Neural cell (in vitro differentiated cells): ENCODE data around the gene CCDC80. TPM values are rescaled to one million over a fixed set of nuclear protein-coding genes. Genes with fewer than 3 reads are reported as not detected.

Experiments
- H2AFZ ChIP-seq: fragments of 200-600, 300-800 bp; sonication (generic), shearing (Covaris generic); 2 replicates; pipeline ENCODE4 v1.6.0; 2014; ENCODE audit warnings: low read depth, mild to moderate bottlenecking, antibody characterized with exemption, low read length, moderate library complexity
- H3F3A ChIP-seq: fragments of 200-600 bp; shearing (Covaris generic); 2 replicates; pipeline ENCODE4 v1.6.1; 2016; ENCODE audit warnings: mild to moderate bottlenecking, moderate library complexity, mixed read lengths, antibody characterized with exemption, low read length; ENCODE audit not compliant: insufficient read depth, poor library complexity, severe bottlenecking
- H3K27ac ChIP-seq: fragments of 200-600, 300-800 bp; sonication (generic), shearing (Covaris generic); 2 replicates; pipeline ENCODE4 v1.5.1; 2014; ENCODE audit warnings: mild to moderate bottlenecking, low read length, moderate library complexity
- H3K27me3 ChIP-seq: fragments of 300-800, 200-600 bp; sonication (generic), shearing (Covaris generic); 2 replicates; pipeline ENCODE4 v1.6.0; 2014; ENCODE audit warnings: mild to moderate bottlenecking, low read depth, low read length, moderate library complexity; ENCODE audit not compliant: insufficient read depth
- H3K36me3 ChIP-seq: fragments of 300-800, 200-600 bp; sonication (generic), shearing (Covaris generic); 2 replicates; pipeline ENCODE4 v1.5.1; 2014; ENCODE audit warnings: mild to moderate bottlenecking, antibody characterized with exemption, low read length, moderate library complexity; ENCODE audit not compliant: insufficient read depth
- H3K4me2 ChIP-seq: fragments of 300-800, 200-600 bp; sonication (generic), shearing (Covaris generic); 2 replicates; pipeline ENCODE4 v1.6.0; 2014; ENCODE audit warnings: mild to moderate bottlenecking, low read length
- H3K4me3 ChIP-seq: fragments of 300-800, 200-600 bp; sonication (generic), shearing (Covaris generic); 2 replicates; pipeline ENCODE4 v1.5.1; 2014; ENCODE audit warnings: mild to moderate bottlenecking, low read length, moderate library complexity
- H3K79me2 ChIP-seq: fragments of 200-600 bp; shearing (Covaris generic); replicated peaks from 2 replicates; pipeline ENCODE4 v1.6.0; 2014; ENCODE audit warnings: mild to moderate bottlenecking, low read length, moderate library complexity; ENCODE audit not compliant: insufficient read depth
- H3K9ac ChIP-seq: fragments of 300-800, 200-600 bp; sonication (generic), shearing (Covaris generic); 2 replicates; pipeline ENCODE4 v1.6.1; 2016; ENCODE audit warnings: mild to moderate bottlenecking, low read length, mixed read lengths
- H3K9me2 ChIP-seq: fragments of 200-600 bp; shearing (Covaris generic); 2 replicates; pipeline ENCODE4 v1.6.1; 2016; ENCODE audit warnings: mild to moderate bottlenecking, low read length, mixed read lengths; ENCODE audit not compliant: insufficient read depth
- H3K9me3 ChIP-seq: fragments of 200-600, 300-800 bp; sonication (generic), shearing (Covaris generic); 2 replicates; pipeline ENCODE4 v1.6.1; 2016; ENCODE audit warnings: mild to moderate bottlenecking, mixed run types, low read length, moderate library complexity, mixed read lengths
- H4K20me1 ChIP-seq: fragments of 200-600 bp; shearing (Covaris generic); 2 replicates; pipeline ENCODE4 v1.6.1; 2016; ENCODE audit warnings: mild to moderate bottlenecking, mixed run types; ENCODE audit not compliant: insufficient read depth
- CTCF ChIP-seq: fragments of 450-650 bp; IDR thresholded peaks from 2 replicates; pipeline ENCODE4 v1.5.1; 2014; ENCODE audit warnings: antibody characterized with exemption, mild to moderate bottlenecking, moderate library complexity; ENCODE audit not compliant: poor library complexity, severe bottlenecking
- EP300 ChIP-seq: fragments of 450-650 bp; conservative IDR thresholded peaks from 2 replicates; pipeline ENCODE4 v1.6.1; 2014; ENCODE audit warnings: antibody characterized with exemption, mild to moderate bottlenecking, moderate library complexity; ENCODE audit not compliant: poor library complexity, severe bottlenecking
- EZH2 ChIP-seq: fragments of 200-600, 300-800 bp; shearing (Covaris generic), sonication (generic); IDR thresholded peaks from 2 replicates; pipeline ENCODE4 v1.6.1; 2014; ENCODE audit warnings: antibody characterized with exemption, low read length, borderline replicate concordance, mild to moderate bottlenecking; ENCODE audit not compliant: insufficient read depth, poor library complexity, severe bottlenecking
- MXI1 ChIP-seq: fragments of 450-650 bp; conservative IDR thresholded peaks from 2 replicates; pipeline ENCODE4 v1.6.1; 2014; ENCODE audit warnings: antibody characterized with exemption, mild to moderate bottlenecking; ENCODE audit not compliant: poor library complexity, severe bottlenecking
- POLR2AphosphoS5 ChIP-seq: IDR thresholded peaks from 2 replicates; pipeline ENCODE4 v1.6.1; 2012
- RAD21 ChIP-seq: fragments of 450-650 bp; conservative IDR thresholded peaks from 2 replicates; pipeline ENCODE4 v1.6.1; 2014; ENCODE audit warnings: antibody characterized with exemption, mild to moderate bottlenecking, moderate library complexity
- REST ChIP-seq: IDR thresholded peaks from 2 replicates; pipeline ENCODE4 v1.6.1; 2012; ENCODE audit warnings: borderline replicate concordance
- SMC3 ChIP-seq: fragments of 450-650 bp; conservative IDR thresholded peaks from 2 replicates; pipeline ENCODE4 v1.6.1; 2014; ENCODE audit warnings: antibody characterized with exemption, mild to moderate bottlenecking, moderate library complexity; ENCODE audit not compliant: poor library complexity
- TAF1 ChIP-seq: IDR thresholded peaks from 2 replicates; pipeline ENCODE4 v1.6.1; 2012; ENCODE audit warnings: low read depth
- polyA plus RNA-seq: library from polyadenylated mRNA; depleted of rRNA; stranded (reverse); fragments of >200 nt; gene quantifications from 2 replicates; pipeline ENCODE4 v1.2.3, GENCODE V29; 2014

Gene CCDC80
- polyA plus RNA-seq, 1 donor from 2014 or later: 0.14 TPM

DNA sequence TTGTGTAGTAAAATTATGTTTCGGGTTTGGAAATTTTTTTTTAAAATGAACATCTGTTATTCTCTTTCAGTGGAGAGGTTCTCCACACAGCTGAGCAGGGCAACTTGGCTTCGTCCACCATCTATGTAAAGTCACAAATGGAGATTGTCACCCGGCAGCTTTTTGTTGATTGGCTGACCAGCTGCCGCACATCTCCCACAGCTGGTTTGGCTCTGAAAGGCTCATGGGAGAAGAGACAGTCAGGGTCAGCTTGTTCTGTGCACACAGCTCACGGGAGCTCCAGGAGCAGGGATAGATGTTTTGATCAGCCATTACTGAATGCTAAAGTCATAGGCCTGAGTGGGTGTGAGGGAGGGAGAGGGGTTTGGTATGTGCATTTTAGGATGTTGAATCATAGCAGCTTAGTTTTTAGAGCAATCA, 12.9 kb upstream of the CCDC80 start:
- no peaks in the 10 kb centered on the region for H3K79me2 ChIP-seq
- H3K27ac ChIP-seq: no peak overlapping the region
- H3F3A ChIP-seq: no peaks in the 10 kb centered on the region
- TF ChIP-seq SMC3 (no peak), MXI1 (no peak), TAF1 (no peak), CTCF (no peak), EP300 (no peak), EZH2 (no peak), POLR2AphosphoS5 (no peak), REST (no peak), RAD21 (no peak)
- H3K36me3 ChIP-seq: no peaks in the 10 kb centered on the region
- no peak overlapping the region for H3K9ac ChIP-seq
- H3K27me3 ChIP-seq: no peaks in the 10 kb centered on the region
- no peaks in the 10 kb centered on the region for H3K9me3 ChIP-seq
- H3K9me2 ChIP-seq: no peaks in the 10 kb centered on the region
- no peak overlapping the region for H2AFZ ChIP-seq
- H3K4me3 ChIP-seq: no peak overlapping the region
- no peaks in the 10 kb centered on the region for H4K20me1 ChIP-seq
- no peak overlapping the region for H3K4me2 ChIP-seq

DNA sequence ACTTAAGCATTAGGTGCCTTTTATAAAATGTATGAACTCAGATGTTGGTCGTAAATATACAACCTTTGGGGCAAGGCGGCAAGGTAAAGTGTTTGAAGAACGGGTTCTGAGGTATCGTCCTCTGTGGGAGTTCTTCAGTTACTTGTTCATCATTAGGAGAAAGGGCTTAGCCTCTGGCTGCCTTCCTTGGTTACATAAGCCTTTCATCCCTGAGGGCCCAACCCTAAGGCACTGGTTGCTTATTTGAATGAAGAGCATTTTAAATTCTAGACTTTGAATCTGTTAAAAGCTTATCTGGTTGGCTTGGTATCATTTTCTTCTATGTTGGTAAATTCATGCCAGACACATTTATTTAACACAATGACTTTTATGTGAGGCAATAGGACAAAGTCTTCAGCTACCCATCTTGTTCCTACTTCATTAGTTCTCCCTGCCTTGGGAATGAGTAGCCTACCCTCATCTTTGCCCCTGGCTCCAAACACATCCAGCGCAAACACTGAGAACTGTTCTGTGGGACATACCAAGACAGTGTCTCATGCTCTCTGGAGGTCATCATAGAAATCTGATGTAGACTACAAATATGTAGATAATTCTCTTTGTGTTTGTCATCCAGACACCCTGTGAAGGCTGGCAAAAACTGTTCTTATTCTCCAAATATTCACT, 12.4 kb upstream of the CCDC80 start:
- Histone ChIP-seq H3K4me2 (no peak overlapping the region), H3F3A (no peaks in the 10 kb centered on the region), H3K9me3 (no peaks in the 10 kb centered on the region), H3K9me2 (no peaks in the 10 kb centered on the region), H4K20me1 (no peaks in the 10 kb centered on the region), H3K4me3 (no peak overlapping the region), H3K27ac (no peak overlapping the region), H3K9ac (no peak overlapping the region), H2AFZ (no peak overlapping the region), H3K27me3 (no peaks in the 10 kb centered on the region), H3K36me3 (no peaks in the 10 kb centered on the region), H3K79me2 (no peaks in the 10 kb centered on the region)
- TF ChIP-seq REST (no peak), POLR2AphosphoS5 (no peak), EP300 (no peak), RAD21 (no peak), EZH2 (no peak), CTCF (no peak), SMC3 (no peak), TAF1 (no peak), MXI1 (no peak)
